HepG2 (cell line): ENCODE data around the gene EPO. TPM values are rescaled to one million over a fixed set of nuclear protein-coding genes. Genes with fewer than 3 reads are reported as not detected.

Experiments
- ATRX ChIP-seq: sonication (generic); formaldehyde crosslinking; IDR thresholded peaks from 2 replicates; pipeline ENCODE4 v1.4.0; 2020; ENCODE audit warnings: missing genetic modification reagents, borderline replicate concordance
- EHMT2 ChIP-seq: fragments of 200-600 bp; sonication (generic); IDR thresholded peaks from 2 replicates; pipeline ENCODE4 v1.7.0; 2017; ENCODE audit warnings: antibody characterized with exemption, low read depth, low read length, borderline replicate concordance
- FOSL1 ChIP-seq: sonication (generic); formaldehyde crosslinking; IDR thresholded peaks from 2 replicates; pipeline ENCODE4 v1.9.0; 2021; ENCODE audit warnings: missing genetic modification reagents, borderline replicate concordance
- GPN1 ChIP-seq: sonication (generic); formaldehyde crosslinking; IDR thresholded peaks from 2 replicates; pipeline ENCODE4 v1.5.1; 2020; ENCODE audit warnings: missing genetic modification reagents, borderline replicate concordance
- HOXD1 ChIP-seq: sonication (generic); formaldehyde crosslinking; IDR thresholded peaks from 2 replicates; pipeline ENCODE4 v1.5.0; 2020; ENCODE audit warnings: missing genetic modification reagents
- KAT2B ChIP-seq: fragments of 150-350 bp; IDR thresholded peaks from 2 replicates; pipeline ENCODE4 v1.6.1; 2014; ENCODE audit warnings: low read depth, low read length, borderline replicate concordance
- NFIB ChIP-seq: sonication (generic); formaldehyde crosslinking; IDR thresholded peaks from 2 replicates; pipeline ENCODE4 v1.9.0; 2021; ENCODE audit warnings: missing genetic modification reagents, mild to moderate bottlenecking, borderline replicate concordance
- PAX8 ChIP-seq: sonication (generic); formaldehyde crosslinking; IDR thresholded peaks from 2 replicates; pipeline ENCODE4 v1.8.0; 2022; ENCODE audit warnings: mild to moderate bottlenecking, missing genetic modification reagents, borderline replicate concordance
- PITX1 ChIP-seq: sonication (generic); formaldehyde crosslinking; IDR thresholded peaks from 2 replicates; pipeline ENCODE4 v1.5.1; 2020; ENCODE audit warnings: mild to moderate bottlenecking, missing genetic modification reagents
- PPARG ChIP-seq: conservative IDR thresholded peaks from 2 replicates; pipeline ENCODE4 v1.6.1; 2016; ENCODE audit warnings: missing biosample characterization, missing genetic modification reagents
- RBM22 ChIP-seq: fragments of 200-400 bp; formaldehyde crosslinking; optimal IDR thresholded peaks from 2 replicates; pipeline ENCODE3; 2017; ENCODE audit warnings: mild to moderate bottlenecking, low read length, moderate library complexity
- SOX5 ChIP-seq: IDR thresholded peaks from 2 replicates; pipeline ENCODE4 v1.6.1; 2016; ENCODE audit warnings: borderline replicate concordance
- SP5 ChIP-seq: IDR thresholded peaks from 2 replicates; pipeline ENCODE4 v1.6.1; 2016; ENCODE audit warnings: low read depth, borderline replicate concordance
- TOPORS ChIP-seq: sonication (generic); formaldehyde crosslinking; IDR thresholded peaks from 2 replicates; pipeline ENCODE4 v1.8.0; 2023; ENCODE audit warnings: mild to moderate bottlenecking, missing genetic modification reagents
- ZBTB46 ChIP-seq: sonication (generic); formaldehyde crosslinking; IDR thresholded peaks from 2 replicates; pipeline ENCODE4 v1.4.0; 2020; ENCODE audit warnings: mild to moderate bottlenecking, missing genetic modification reagents, borderline replicate concordance
- ZC3H13 ChIP-seq: sonication (generic); formaldehyde crosslinking; IDR thresholded peaks from 2 replicates; pipeline ENCODE4 v1.8.1; 2023; ENCODE audit warnings: mild to moderate bottlenecking, missing genetic modification reagents, moderate library complexity
- ZC3H4 ChIP-seq: sonication (generic); formaldehyde crosslinking; IDR thresholded peaks from 2 replicates; pipeline ENCODE4 v1.4.0; 2020; ENCODE audit warnings: missing genetic modification reagents, borderline replicate concordance
- ZNF335 ChIP-seq: sonication (generic); formaldehyde crosslinking; IDR thresholded peaks from 2 replicates; pipeline ENCODE4 v1.4.0; 2020; ENCODE audit warnings: missing genetic modification reagents
- ZNF343 ChIP-seq: sonication (generic); formaldehyde crosslinking; IDR thresholded peaks from 2 replicates; pipeline ENCODE4 v1.4.0; 2020; ENCODE audit warnings: mild to moderate bottlenecking, missing genetic modification reagents
- ZNF747 ChIP-seq: sonication (generic); formaldehyde crosslinking; IDR thresholded peaks from 2 replicates; pipeline ENCODE4 v1.8.1; 2023; ENCODE audit warnings: missing genetic modification reagents, mild to moderate bottlenecking, borderline replicate concordance
- ZSCAN12 ChIP-seq: sonication (generic); formaldehyde crosslinking; IDR thresholded peaks from 2 replicates; pipeline ENCODE4 v1.9.0; 2021; ENCODE audit warnings: mild to moderate bottlenecking, missing genetic modification reagents
- polyA plus RNA-seq, 8 experiments: library from polyadenylated mRNA; depleted of rRNA in 3 of 8; stranded (reverse) in 7 of 8; unstranded in 1 of 8; fragments of >200 nt; fragmentation: Illumina TruSeq in 4 of 8; extraction: Trizol in 4 of 8; gene quantifications; 2 replicates each; pipeline versions ENCODE4 v1.2.1 to v1.2.3, GENCODE V29; 2011 to 2016; ENCODE audit warnings: low read depth in 4 of 8, missing spikeins in 1 of 8, mixed read lengths in 1 of 8; ENCODE audit not compliant: insufficient read depth in 1 of 8
- total RNA-seq, 5 experiments: library from RNA; depleted of rRNA; stranded (reverse); fragments of >200 nt; fragmentation: Illumina TruSeq; extraction: Trizol; gene quantifications; 2 replicates each; pipeline ENCODE4 v1.2.3, GENCODE V29; 2016; ENCODE audit warnings: low read depth in 1 of 5
- TF ChIP-seq, protein P1 (sequence below): fragments of 450-650 bp; IDR thresholded peaks from 2 replicates; pipeline ENCODE4 v1.6.1; 2017
- TF ChIP-seq, protein P2 (sequence below): sonication (generic); formaldehyde crosslinking; IDR thresholded peaks from 2 replicates; pipeline ENCODE4 v1.8.0; 2022; ENCODE audit warnings: mild to moderate bottlenecking, missing genetic modification reagents; ENCODE audit not compliant: insufficient replicate concordance
- TF ChIP-seq, protein P3 (sequence below): sonication (generic); formaldehyde crosslinking; IDR thresholded peaks from 2 replicates; pipeline ENCODE4 v1.5.1; 2020; ENCODE audit warnings: mild to moderate bottlenecking, missing genetic modification reagents, borderline replicate concordance
- TF ChIP-seq, protein P4 (sequence below): IDR thresholded peaks from 2 replicates; pipeline ENCODE4 v1.6.1; 2016; ENCODE audit warnings: missing genetic modification reagents, missing compliant biosample characterization

The EPO gene
- total and polyA plus RNA-seq, 2 of the 13 experiments (the other 11 are each of a cell fraction or from before 2014, with no cell fraction given) = 10.3 to 25.7 TPM

- no peak for TF ChIP-seq ZNF343 (CRISPR knock-in tag)
- no peak for TF ChIP-seq EHMT2
- peak; percentile 68; the same call in 1 of the 2 replicates for TF ChIP-seq TOPORS (CRISPR knock-in tag)
- peak; percentile 55; the same call in 1 of the 2 replicates for TF ChIP-seq PITX1 (CRISPR knock-in tag)
- no peak for TF ChIP-seq ATRX (CRISPR knock-in tag)
- no peak for TF ChIP-seq PPARG (CRISPR knock-in tag)
- TF ChIP-seq, protein P1, sequence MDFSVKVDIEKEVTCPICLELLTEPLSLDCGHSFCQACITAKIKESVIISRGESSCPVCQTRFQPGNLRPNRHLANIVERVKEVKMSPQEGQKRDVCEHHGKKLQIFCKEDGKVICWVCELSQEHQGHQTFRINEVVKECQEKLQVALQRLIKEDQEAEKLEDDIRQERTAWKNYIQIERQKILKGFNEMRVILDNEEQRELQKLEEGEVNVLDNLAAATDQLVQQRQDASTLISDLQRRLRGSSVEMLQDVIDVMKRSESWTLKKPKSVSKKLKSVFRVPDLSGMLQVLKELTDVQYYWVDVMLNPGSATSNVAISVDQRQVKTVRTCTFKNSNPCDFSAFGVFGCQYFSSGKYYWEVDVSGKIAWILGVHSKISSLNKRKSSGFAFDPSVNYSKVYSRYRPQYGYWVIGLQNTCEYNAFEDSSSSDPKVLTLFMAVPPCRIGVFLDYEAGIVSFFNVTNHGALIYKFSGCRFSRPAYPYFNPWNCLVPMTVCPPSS = no peak
- TF ChIP-seq ZSCAN12 (CRISPR knock-in tag) = no peak
- TF ChIP-seq HOXD1 = 0 out of 2 replicates have a peak, but pooled peaks have one; percentile 35
- TF ChIP-seq FOSL1 (CRISPR knock-in tag) = no peak
- no peak for TF ChIP-seq KAT2B
- no peak for TF ChIP-seq GPN1 (CRISPR knock-in tag)
- no peak for TF ChIP-seq SP5
- TF ChIP-seq ZC3H4 (CRISPR knock-in tag) = no peak
- TF ChIP-seq NFIB (CRISPR knock-in tag) = no peak; the same call in 1 of the 2 replicates
- TF ChIP-seq SOX5 (CRISPR knock-in tag) = 0 out of 2 replicates have a peak, but pooled peaks have one; percentile 14
- no peak for TF ChIP-seq PAX8 (CRISPR knock-in tag)
- no peak for TF ChIP-seq ZBTB46 (CRISPR knock-in tag)
- TF ChIP-seq, protein P2, sequence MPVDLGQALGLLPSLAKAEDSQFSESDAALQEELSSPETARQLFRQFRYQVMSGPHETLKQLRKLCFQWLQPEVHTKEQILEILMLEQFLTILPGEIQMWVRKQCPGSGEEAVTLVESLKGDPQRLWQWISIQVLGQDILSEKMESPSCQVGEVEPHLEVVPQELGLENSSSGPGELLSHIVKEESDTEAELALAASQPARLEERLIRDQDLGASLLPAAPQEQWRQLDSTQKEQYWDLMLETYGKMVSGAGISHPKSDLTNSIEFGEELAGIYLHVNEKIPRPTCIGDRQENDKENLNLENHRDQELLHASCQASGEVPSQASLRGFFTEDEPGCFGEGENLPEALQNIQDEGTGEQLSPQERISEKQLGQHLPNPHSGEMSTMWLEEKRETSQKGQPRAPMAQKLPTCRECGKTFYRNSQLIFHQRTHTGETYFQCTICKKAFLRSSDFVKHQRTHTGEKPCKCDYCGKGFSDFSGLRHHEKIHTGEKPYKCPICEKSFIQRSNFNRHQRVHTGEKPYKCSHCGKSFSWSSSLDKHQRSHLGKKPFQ (CRISPR knock-in tag) = no peak
- TF ChIP-seq, protein P3, sequence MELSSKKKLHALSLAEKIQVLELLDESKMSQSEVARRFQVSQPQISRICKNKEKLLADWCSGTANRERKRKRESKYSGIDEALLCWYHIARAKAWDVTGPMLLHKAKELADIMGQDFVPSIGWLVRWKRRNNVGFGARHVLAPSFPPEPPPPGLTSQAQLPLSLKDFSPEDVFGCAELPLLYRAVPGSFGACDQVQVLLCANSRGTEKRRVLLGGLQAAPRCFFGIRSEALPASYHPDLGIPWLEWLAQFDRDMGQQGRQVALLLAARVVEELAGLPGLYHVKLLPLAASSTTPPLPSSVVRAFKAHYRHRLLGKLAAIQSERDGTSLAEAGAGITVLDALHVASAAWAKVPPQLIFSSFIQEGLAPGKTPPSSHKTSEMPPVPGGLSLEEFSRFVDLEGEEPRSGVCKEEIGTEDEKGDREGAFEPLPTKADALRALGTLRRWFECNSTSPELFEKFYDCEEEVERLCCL (CRISPR knock-in tag) = no peak
- no peak for TF ChIP-seq ZNF747 (CRISPR knock-in tag)
- TF ChIP-seq ZNF335 (CRISPR knock-in tag) = no peak
- TF ChIP-seq RBM22 = no peak
- TF ChIP-seq, protein P4, sequence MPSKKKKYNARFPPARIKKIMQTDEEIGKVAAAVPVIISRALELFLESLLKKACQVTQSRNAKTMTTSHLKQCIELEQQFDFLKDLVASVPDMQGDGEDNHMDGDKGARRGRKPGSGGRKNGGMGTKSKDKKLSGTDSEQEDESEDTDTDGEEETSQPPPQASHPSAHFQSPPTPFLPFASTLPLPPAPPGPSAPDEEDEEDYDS = no peak
- TF ChIP-seq ZC3H13 = no peak; the same call in 1 of the 2 replicates
Observed at GRCh38 chr7:100706672-100707311, 13.5 kb upstream of the EPO start (continued).
